Endothelial cell of umbilical vein (primary cell): ENCODE measurements around the gene CLNK.

Source experiments
- CTCF ChIP-seq, 2 donors: IDR thresholded peaks; 1 replicate in 1 of 2; 2 replicates in 1 of 2; pipeline ENCODE4 v1.5.1; 2011; ENCODE audit warnings: low read length in 2 of 2, mild to moderate bottlenecking in 2 of 2, moderate library complexity in 2 of 2, control low read depth in 1 of 2, inconsistent platforms in 1 of 2, low read depth in 1 of 2; ENCODE audit not compliant: insufficient read depth in 1 of 2; ENCODE audit errors: extremely low read depth in 1 of 2
- EZH2 ChIP-seq: IDR thresholded peaks from 2 replicates; pipeline ENCODE4 v1.6.1; 2012; ENCODE audit warnings: borderline replicate concordance, low read depth, mild to moderate bottlenecking, moderate library complexity, low read length, inconsistent platforms; ENCODE audit not compliant: severe bottlenecking
- JUN ChIP-seq: IDR thresholded peaks from 2 replicates; pipeline ENCODE4 v1.6.1; 2011; ENCODE audit warnings: borderline replicate concordance, low read depth; ENCODE audit not compliant: insufficient read length, insufficient read depth
- MAX ChIP-seq: IDR thresholded peaks from 2 replicates; pipeline ENCODE4 v1.6.1; 2011; ENCODE audit not compliant: insufficient read depth, insufficient read length
- MYC ChIP-seq: IDR thresholded peaks from one replicate; pipeline ENCODE4 v1.6.1; 2011; ENCODE audit warnings: mild to moderate bottlenecking, low read depth, low read length
- POLR2A ChIP-seq: IDR thresholded peaks from 2 replicates; pipeline ENCODE4 v1.6.1; 2012; ENCODE audit warnings: low read depth, mild to moderate bottlenecking, control low read depth, low read length
- POLR2AphosphoS5 ChIP-seq: IDR thresholded peaks from 2 replicates; pipeline ENCODE4 v1.6.1; 2012; ENCODE audit warnings: low read depth, mild to moderate bottlenecking, control low read depth, low read length, moderate library complexity; ENCODE audit not compliant: insufficient read depth

GRCh38 chr4:10579648-10580047 is 104.9 kb downstream of the CLNK start:
- no peak for TF ChIP-seq EZH2
- no peak for TF ChIP-seq CTCF (IDR thresholded peaks at IDR 0.05; ENCODE audit: extremely low read depth in 1 of 2, insufficient read depth in 1 of 2, low read depth in 1 of 2, low read length in 2 of 2)
- TF ChIP-seq POLR2A: no peak
- no peak for TF ChIP-seq MYC
- TF ChIP-seq POLR2AphosphoS5: no peak
- TF ChIP-seq JUN: no peak
- no peak for TF ChIP-seq MAX
